ENCODE data around the gene SLC25A27.

DNA sequence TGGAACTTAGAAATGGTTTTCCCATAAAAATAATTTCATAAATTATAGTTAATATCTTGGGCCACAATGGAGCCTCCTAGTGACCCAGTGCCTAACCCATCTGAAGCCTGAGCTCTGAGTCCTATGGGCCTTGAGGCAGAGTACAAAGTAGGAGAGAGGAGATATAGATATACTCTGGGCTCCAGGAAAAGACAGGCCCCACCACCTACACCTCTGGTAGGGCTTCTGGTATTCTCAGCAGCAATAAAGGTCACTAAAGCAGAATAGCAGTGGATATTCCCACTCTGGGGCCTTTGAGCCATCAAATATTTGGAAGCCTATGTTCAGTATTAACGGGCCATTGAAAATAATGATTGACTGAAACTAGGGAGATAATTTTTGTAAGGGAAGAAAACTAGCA, 24.3 kb upstream of the SLC25A27 start:
- no peak for TF ChIP-seq POLR2A (IDR thresholded peaks at IDR 0.05; ENCODE audit: low read depth)
- TF ChIP-seq, protein P1, sequence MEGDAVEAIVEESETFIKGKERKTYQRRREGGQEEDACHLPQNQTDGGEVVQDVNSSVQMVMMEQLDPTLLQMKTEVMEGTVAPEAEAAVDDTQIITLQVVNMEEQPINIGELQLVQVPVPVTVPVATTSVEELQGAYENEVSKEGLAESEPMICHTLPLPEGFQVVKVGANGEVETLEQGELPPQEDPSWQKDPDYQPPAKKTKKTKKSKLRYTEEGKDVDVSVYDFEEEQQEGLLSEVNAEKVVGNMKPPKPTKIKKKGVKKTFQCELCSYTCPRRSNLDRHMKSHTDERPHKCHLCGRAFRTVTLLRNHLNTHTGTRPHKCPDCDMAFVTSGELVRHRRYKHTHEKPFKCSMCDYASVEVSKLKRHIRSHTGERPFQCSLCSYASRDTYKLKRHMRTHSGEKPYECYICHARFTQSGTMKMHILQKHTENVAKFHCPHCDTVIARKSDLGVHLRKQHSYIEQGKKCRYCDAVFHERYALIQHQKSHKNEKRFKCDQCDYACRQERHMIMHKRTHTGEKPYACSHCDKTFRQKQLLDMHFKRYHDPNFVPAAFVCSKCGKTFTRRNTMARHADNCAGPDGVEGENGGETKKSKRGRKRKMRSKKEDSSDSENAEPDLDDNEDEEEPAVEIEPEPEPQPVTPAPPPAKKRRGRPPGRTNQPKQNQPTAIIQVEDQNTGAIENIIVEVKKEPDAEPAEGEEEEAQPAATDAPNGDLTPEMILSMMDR (IDR thresholded peaks at IDR 0.05) = no peak
